Peyer's patch (tissue), 4 donors: Measurements from ENCODE around the gene MLF2. TPM values are rescaled to one million over a fixed set of nuclear protein-coding genes. Genes with fewer than 3 reads are reported as not detected.

ENCODE experiments used
- DNase-seq, 3 donors: peaks; one replicate each; pipeline ENCODE4 v3.0.0-alpha.2; 2017 to 2019
- H3K27ac ChIP-seq, 4 donors: fragments of 200-600 bp; sonication (generic); one replicate each; pipeline ENCODE4 v1.5.1; 2016 to 2019
- H3K27me3 ChIP-seq, 2 donors: fragments of 200-600 bp; sonication (generic); one replicate each; pipeline ENCODE4 v1.5.1; 2019
- H3K36me3 ChIP-seq, 3 donors: fragments of 200-600 bp; sonication (generic); one replicate each; pipeline ENCODE4 v1.5.1; 2016 to 2019
- H3K4me1 ChIP-seq, 4 donors: fragments of 200-600 bp; sonication (generic); one replicate each; pipeline ENCODE4 v1.5.1; 2016 to 2019
- H3K4me3 ChIP-seq, 4 donors: fragments of 200-600 bp; sonication (generic); 1 replicate in 3 of 4; 2 replicates in 1 of 4; pipeline ENCODE4 v1.5.1; 2016 to 2019; ENCODE audit warnings: mild to moderate bottlenecking in 1 of 4
- H3K9me3 ChIP-seq, 4 donors: fragments of 200-600 bp; sonication (generic); one replicate each; pipeline ENCODE4 v1.5.1; 2016 to 2019; ENCODE audit warnings: mild to moderate bottlenecking in 1 of 4
- CTCF ChIP-seq, 6 experiments: fragments of 450-650 bp in 4 of 6; fragments of 200-600 bp in 2 of 6; sonication (generic) in 1 of 6; IDR thresholded peaks; one replicate each; pipeline ENCODE4 v1.5.1; 2017 to 2019; ENCODE audit warnings: antibody characterized with exemption in 6 of 6, mild to moderate bottlenecking in 3 of 6, moderate library complexity in 1 of 6
- POLR2A ChIP-seq, 2 donors: fragments of 450-650 bp; IDR thresholded peaks; one replicate each; pipeline ENCODE4 v1.5.1; 2017; ENCODE audit warnings: antibody characterized with exemption in 2 of 2, mild to moderate bottlenecking in 2 of 2, moderate library complexity in 2 of 2
- total RNA-seq, 4 donors: library from RNA; depleted of rRNA; stranded (reverse); fragments of >200 nt; gene quantifications; one replicate each; pipeline ENCODE4 v1.1.0, GENCODE V29; 2016

The MLF2 gene
- total RNA-seq, 4 donors from 2014 or later = 94.9 to 212 (median 182) TPM

DNA sequence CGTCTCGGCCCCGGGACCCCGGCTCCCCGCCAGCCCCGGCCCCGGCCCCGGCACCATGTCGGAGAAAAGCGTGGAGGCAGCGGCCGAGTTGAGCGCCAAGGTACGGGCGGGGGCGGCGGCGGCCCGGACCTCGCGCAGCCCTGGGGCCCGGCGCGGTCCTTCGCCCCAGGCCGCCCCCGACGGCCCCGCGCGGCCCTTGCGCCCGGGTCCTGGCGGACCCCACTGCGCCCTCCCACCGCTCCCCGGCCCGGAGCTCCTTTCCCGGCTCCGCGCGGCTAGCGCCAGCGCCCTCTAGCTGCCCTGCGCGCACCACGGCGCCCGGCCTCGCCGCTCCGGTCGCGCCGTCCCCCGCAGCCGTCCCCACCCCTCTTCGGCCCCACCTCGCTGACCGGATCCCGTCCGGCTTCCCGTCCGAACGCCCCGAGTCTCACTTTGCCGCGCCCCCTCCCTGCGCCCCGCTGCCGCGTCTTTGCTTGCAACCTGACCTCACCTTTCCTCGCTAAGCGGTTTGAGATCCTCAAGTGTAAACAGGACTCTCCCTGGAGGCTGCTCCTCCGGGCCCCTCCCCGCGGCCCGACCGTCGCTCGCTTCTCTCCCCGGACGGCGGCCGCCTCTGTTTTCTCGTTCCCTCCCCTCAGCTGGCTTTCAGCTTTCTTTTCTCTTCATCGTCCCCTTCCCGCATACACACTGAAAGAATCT lies 13.9 kb upstream of the MLF2 start:
- Histone ChIP-seq H3K36me3 (peaks cover 0 to 14% (median 0%) of the 10 kb centered on the region in 3 donors), H3K27ac (peak overlapping the region; percentile 73 to 97 (median 86)), H3K4me3 (peak overlapping the region; percentile 49 to 98 (median 80)), H3K9me3 (no peaks in the 10 kb centered on the region), H3K27me3 (no peaks in the 10 kb centered on the region), H3K4me1 (peaks cover 0 to 67% (median 13%) of the 10 kb centered on the region in 4 donors)
- peak; percentile 57 to 90 (median 88) for DNase-seq
- TF ChIP-seq CTCF (IDR thresholded peaks at IDR 0.05) (peak; percentile 29 to 86 (median 78)), POLR2A (IDR thresholded peaks at IDR 0.05) (peak; percentile 29 to 49)

DNA sequence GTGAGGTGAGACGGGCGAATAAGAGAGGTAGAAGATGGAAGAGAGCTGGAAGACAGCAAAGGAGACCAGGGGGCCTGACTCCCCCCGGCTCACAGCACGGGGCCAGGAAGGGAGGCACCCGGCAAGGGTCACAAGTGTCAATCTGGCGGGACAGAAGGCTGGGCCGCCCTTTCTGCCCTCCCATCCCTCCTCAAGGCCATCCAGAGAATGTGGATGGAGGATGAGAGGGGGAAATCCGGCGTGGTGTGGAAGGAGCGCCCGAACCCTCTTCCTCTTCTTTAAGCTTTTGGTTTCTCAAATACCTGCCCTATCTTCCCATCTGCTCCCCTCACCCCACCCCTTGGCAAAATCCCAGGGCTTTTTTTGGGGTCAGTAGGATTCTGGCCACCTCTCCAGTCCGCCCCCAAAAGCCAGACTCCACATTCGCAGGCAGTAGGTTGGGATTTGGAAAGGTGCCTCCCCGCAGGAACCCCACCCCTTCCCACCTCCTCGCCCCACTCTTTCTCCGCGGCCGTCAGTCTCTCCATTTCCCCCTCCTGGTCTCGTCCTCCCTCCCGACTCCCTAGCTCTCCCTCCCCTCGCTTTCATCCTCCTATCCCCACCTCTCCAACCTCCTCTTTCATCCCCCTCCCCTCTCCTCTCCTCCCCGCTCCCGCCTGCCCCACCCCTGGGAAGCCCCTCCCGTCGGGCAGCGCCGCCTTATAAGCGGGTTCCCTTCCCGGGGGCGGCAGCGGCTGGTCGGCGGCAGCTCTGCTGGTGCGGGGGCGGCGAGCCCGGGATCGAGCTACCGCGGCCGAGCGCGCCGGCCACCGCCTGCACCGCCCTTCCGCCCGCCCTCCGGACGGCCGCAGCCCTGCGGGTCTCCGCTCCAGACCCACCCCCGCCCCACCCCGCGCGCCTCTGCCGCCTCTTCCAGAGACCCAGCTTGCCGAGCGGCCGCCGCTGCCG lies 13.0 kb upstream of the MLF2 start, which contains the start of gene PTMS:
Gene PTMS (plus strand): TSS at position 730 of the 948 bp plus-strand sequence. CDS start 343 bp downstream, outside the sequence.
- Histone ChIP-seq H3K36me3 (peaks cover 0 to 14% (median 0%) of the 10 kb centered on the region in 3 donors), H3K9me3 (no peaks in the 10 kb centered on the region), H3K27ac (peak within 1 kb of the TSS; percentile 73 to 97 (median 86)), H3K4me3 (peak within 1 kb of the TSS; percentile 49 to 98 (median 80)), H3K27me3 (no peaks in the 10 kb centered on the region), H3K4me1 (peaks cover 0 to 58% (median 13%) of the 10 kb centered on the region in 4 donors)
- DNase-seq = peak; percentile 32 to 77 (median 77)
- TF ChIP-seq CTCF (IDR thresholded peaks at IDR 0.05) (no peak), POLR2A (IDR thresholded peaks at IDR 0.05) (peak; percentile 23 to 51)

- H3K27me3 ChIP-seq = no peaks in the 10 kb centered on the region
- no peaks in the 10 kb centered on the region for H3K9me3 ChIP-seq
- TF ChIP-seq CTCF (IDR thresholded peaks at IDR 0.05) (no peak), POLR2A (IDR thresholded peaks at IDR 0.05) (no peak)
- no peak for DNase-seq
- H3K27ac ChIP-seq = peak overlapping the region; percentile 73 to 97 (median 86)
- peak overlapping the region in 3 of 4 donors; percentile 49 to 98 (median 76) for H3K4me3 ChIP-seq
- peaks cover 0 to 7% (median 0%) of the 10 kb centered on the region in 3 donors for H3K36me3 ChIP-seq
- peaks cover 0 to 51% (median 13%) of the 10 kb centered on the region in 4 donors for H3K4me1 ChIP-seq
Measured at GRCh38 chr12:6765048-6765633, 12.2 kb upstream of the MLF2 start.

GRCh38 chr12:6764011-6764828 lies 11.3 kb upstream of the MLF2 start:
- Histone ChIP-seq H3K36me3 (no peaks in the 10 kb centered on the region), H3K4me1 (peaks cover 0 to 42% (median 13%) of the 10 kb centered on the region in 4 donors), H3K9me3 (no peaks in the 10 kb centered on the region), H3K27me3 (no peaks in the 10 kb centered on the region), H3K4me3 (peak overlapping the region in 2 of 4 donors; percentile 16 to 30), H3K27ac (peak overlapping the region; percentile 73 to 97 (median 86))
- TF ChIP-seq CTCF (IDR thresholded peaks at IDR 0.05) = no peak
- TF ChIP-seq POLR2A (IDR thresholded peaks at IDR 0.05) = no peak
- peak; percentile 53 to 89 (median 80) for DNase-seq
